Measurements from ENCODE around the gene CEP120. TPM values are rescaled to one million over a fixed set of nuclear protein-coding genes. Genes with fewer than 3 reads are reported as not detected.

The CEP120 gene
- total RNA-seq (2022; extraction: Qiagen RNA extraction; ENCODE audit: low read depth) = 10.5 to 14.2 TPM (median 11.1 TPM) in 5 replicates

GRCh38 chr5:123423278-123424149, at the start of gene CEP120:
Gene CEP120 (minus strand): TSS chr5:123423403. CDS start chr5:123422998, 405 bp downstream.

Other genes with a start within 250 kb of the CEP120 start
- gene CSNK1G3, start 88.8 kb upstream of the CEP120 start, total RNA-seq (2022; extraction: Qiagen RNA extraction; ENCODE audit: low read depth) = 21.6 to 30.4 TPM (median 27.8 TPM) in 5 replicates